Breast epithelium (tissue), 4 donors: ENCODE data around the gene C19orf53. TPM values are rescaled to one million over a fixed set of nuclear protein-coding genes. Genes with fewer than 3 reads are reported as not detected.
"Not testable (repeated sequence)": the region's sequence is repeated elsewhere in the genome, so short reads cannot be mapped to it uniquely, and the experiment has no call there.

Experiments
- DNase-seq, 2 donors: peaks; one replicate each; pipeline ENCODE4 v3.0.0-alpha.2; 2019; ENCODE audit warnings: low spot score in 2 of 2
- H3K27ac ChIP-seq, 2 donors: fragments of 200-600 bp; sonication (generic) in 1 of 2; one replicate each; pipeline ENCODE4 v1.5.1; 2016 to 2019; ENCODE audit warnings: mild to moderate bottlenecking in 1 of 2
- H3K27me3 ChIP-seq, 2 donors: fragments of 200-600 bp; sonication (generic) in 1 of 2; one replicate each; pipeline versions ENCODE4 v1.5.1 to v1.6.0; 2017 to 2019; ENCODE audit warnings: control low read depth in 1 of 2, mild to moderate bottlenecking in 1 of 2
- H3K36me3 ChIP-seq: fragments of 200-600 bp; one replicate; pipeline ENCODE4 v1.5.1; 2019
- H3K4me1 ChIP-seq, 2 donors: fragments of 200-600 bp; sonication (generic); one replicate each; pipeline ENCODE4 v1.5.1; 2016 to 2019; ENCODE audit warnings: control low read depth in 1 of 2
- H3K4me3 ChIP-seq, 3 donors: fragments of 200-600 bp; sonication (generic); 1 replicate in 2 of 3; 2 replicates in 1 of 3; pipeline ENCODE4 v1.5.1; 2016 to 2019; ENCODE audit warnings: mild to moderate bottlenecking in 3 of 3, moderate library complexity in 2 of 3
- H3K9me3 ChIP-seq, 2 donors: fragments of 200-600 bp; sonication (generic) in 1 of 2; one replicate each; pipeline ENCODE4 v1.5.1; 2016 to 2019; ENCODE audit warnings: control low read depth in 1 of 2
- CTCF ChIP-seq, 3 donors: fragments of 450-650 bp; IDR thresholded peaks; one replicate each; pipeline ENCODE4 v1.5.1; 2016 to 2017; ENCODE audit warnings: antibody characterized with exemption in 3 of 3, mild to moderate bottlenecking in 3 of 3, moderate library complexity in 3 of 3
- POLR2A ChIP-seq: fragments of 450-650 bp; IDR thresholded peaks from one replicate; pipeline ENCODE4 v1.6.1; 2016; ENCODE audit warnings: antibody characterized with exemption, mild to moderate bottlenecking, moderate library complexity
- POLR2AphosphoS5 ChIP-seq, 3 donors: sonication (generic); formaldehyde crosslinking; IDR thresholded peaks; one replicate each; pipeline ENCODE4 v1.6.1; 2017; ENCODE audit warnings: antibody characterized with exemption in 3 of 3
- intact Hi-C: fragments of 100-400 bp; cut with DNase I; formaldehyde crosslinking; loops from one replicate; pipeline ENCODE4 v1.15.1; 2023; ENCODE audit warnings: low total_unique reads
- total RNA-seq, 3 donors: library from RNA; depleted of rRNA; stranded (reverse); fragments of >200 nt; gene quantifications; one replicate each; pipeline ENCODE4 v1.1.0, GENCODE V29; 2016

Gene C19orf53
- total RNA-seq, 3 donors from 2014 or later: 134 to 175 (median 137) TPM

- Histone ChIP-seq H3K27me3 (no peaks in the 10 kb centered on the region), H3K4me3 (no peak overlapping the region), H3K4me1 (no peaks in the 10 kb centered on the region), H3K9me3 (no peaks in the 10 kb centered on the region), H3K27ac (no peak overlapping the region), H3K36me3 (no peaks in the 10 kb centered on the region)
- DNase-seq: no peak
- TF ChIP-seq POLR2A: no peak
- intact Hi-C loops: no loop called here
Measured at GRCh38 chr19:13742756-13743155, 31.5 kb upstream of the C19orf53 start.

- H3K27ac ChIP-seq: no peak overlapping the region
- H3K4me1 ChIP-seq: peaks cover 0 to 10% of the 10 kb centered on the region in 2 donors
- no peak for DNase-seq
- TF ChIP-seq CTCF (IDR thresholded peaks at IDR 0.05) (no peak), POLR2AphosphoS5 (IDR thresholded peaks at IDR 0.05) (no peak), POLR2A (no peak)
- H3K27me3 ChIP-seq: no peaks in the 10 kb centered on the region
- no peaks in the 10 kb centered on the region for H3K9me3 ChIP-seq
- intact Hi-C loops: no loop called here
- no peaks in the 10 kb centered on the region for H3K36me3 ChIP-seq
- no peak overlapping the region for H3K4me3 ChIP-seq
Measured at GRCh38 chr19:13744174-13744573, 30.1 kb upstream of the C19orf53 start.

- H3K4me3 ChIP-seq: peak overlapping the region; percentile 74 to 85 (median 74)
Measured at GRCh38 chr19:13747098-13747453, 27.2 kb upstream of the C19orf53 start.

GRCh38 chr19:13748169-13748828 lies 26.0 kb upstream of the C19orf53 start:
- TF ChIP-seq POLR2A (no peak), CTCF (IDR thresholded peaks at IDR 0.05) (no peak), POLR2AphosphoS5 (IDR thresholded peaks at IDR 0.05) (no peak)
- Histone ChIP-seq H3K36me3 (no peaks in the 10 kb centered on the region), H3K27ac (peak overlapping the region; percentile 93 to 96), H3K9me3 (no peaks in the 10 kb centered on the region), H3K4me3 (peak overlapping the region; percentile 74 to 85 (median 74)), H3K4me1 (peaks cover 0 to 10% of the 10 kb centered on the region in 2 donors), H3K27me3 (no peaks in the 10 kb centered on the region)
- no peak for DNase-seq
- intact Hi-C loops: no loop called here

More at GRCh38 chr19:13747098-13747453, 27.2 kb upstream of the C19orf53 start:
- intact Hi-C loops: no loop called here
- DNase-seq: no peak
- peaks cover 0 to 10% of the 10 kb centered on the region in 2 donors for H3K4me1 ChIP-seq
- H3K27ac ChIP-seq: peak overlapping the region; percentile 93 to 96
- no peaks in the 10 kb centered on the region for H3K36me3 ChIP-seq
- H3K27me3 ChIP-seq: no peaks in the 10 kb centered on the region
- H3K9me3 ChIP-seq: no peaks in the 10 kb centered on the region
- TF ChIP-seq CTCF (IDR thresholded peaks at IDR 0.05) (no peak), POLR2AphosphoS5 (IDR thresholded peaks at IDR 0.05) (no peak), POLR2A (no peak)

- H3K9me3 ChIP-seq: no peaks in the 10 kb centered on the region
- TF ChIP-seq POLR2A: no peak
- no peak for TF ChIP-seq CTCF (IDR thresholded peaks at IDR 0.05)
- no peak for TF ChIP-seq POLR2AphosphoS5 (IDR thresholded peaks at IDR 0.05)
- H3K36me3 ChIP-seq: no peaks in the 10 kb centered on the region
- no peaks in the 10 kb centered on the region for H3K27me3 ChIP-seq
- no peak overlapping the region for H3K4me3 ChIP-seq
- intact Hi-C loops: no loop called here
- H3K4me1 ChIP-seq: peaks cover 0 to 10% of the 10 kb centered on the region in 2 donors
- no peak overlapping the region for H3K27ac ChIP-seq
- no peak for DNase-seq
Measured at GRCh38 chr19:13751436-13751835, 22.8 kb upstream of the C19orf53 start.

- H3K4me3 ChIP-seq, H3K36me3 ChIP-seq, H3K27ac ChIP-seq, H3K27me3 ChIP-seq, DNase-seq, intact Hi-C loops, H3K4me1 ChIP-seq, H3K9me3 ChIP-seq: not testable (repeated sequence)
Measured at GRCh38 chr19:13753622-13754021, 20.6 kb upstream of the C19orf53 start.
